GM10266 (cell line): Measurements from ENCODE around the gene TMEM35B.

ENCODE experiments used
- DNase-seq: peaks from one replicate; pipeline ENCODE4 v3.0.0; 2012; ENCODE audit errors: extremely low spot score
- TF ChIP-seq, protein P1 (sequence below): IDR thresholded peaks from 2 replicates; pipeline ENCODE4 v1.5.1; 2012; ENCODE audit warnings: mild to moderate bottlenecking, low read depth; ENCODE audit not compliant: control insufficient read depth, insufficient read depth; ENCODE audit errors: missing control alignments

The TMEM35B gene

GRCh38 chr1:34984435-34984792 lies 733 bp downstream of the TMEM35B start:
- TF ChIP-seq, protein P1, sequence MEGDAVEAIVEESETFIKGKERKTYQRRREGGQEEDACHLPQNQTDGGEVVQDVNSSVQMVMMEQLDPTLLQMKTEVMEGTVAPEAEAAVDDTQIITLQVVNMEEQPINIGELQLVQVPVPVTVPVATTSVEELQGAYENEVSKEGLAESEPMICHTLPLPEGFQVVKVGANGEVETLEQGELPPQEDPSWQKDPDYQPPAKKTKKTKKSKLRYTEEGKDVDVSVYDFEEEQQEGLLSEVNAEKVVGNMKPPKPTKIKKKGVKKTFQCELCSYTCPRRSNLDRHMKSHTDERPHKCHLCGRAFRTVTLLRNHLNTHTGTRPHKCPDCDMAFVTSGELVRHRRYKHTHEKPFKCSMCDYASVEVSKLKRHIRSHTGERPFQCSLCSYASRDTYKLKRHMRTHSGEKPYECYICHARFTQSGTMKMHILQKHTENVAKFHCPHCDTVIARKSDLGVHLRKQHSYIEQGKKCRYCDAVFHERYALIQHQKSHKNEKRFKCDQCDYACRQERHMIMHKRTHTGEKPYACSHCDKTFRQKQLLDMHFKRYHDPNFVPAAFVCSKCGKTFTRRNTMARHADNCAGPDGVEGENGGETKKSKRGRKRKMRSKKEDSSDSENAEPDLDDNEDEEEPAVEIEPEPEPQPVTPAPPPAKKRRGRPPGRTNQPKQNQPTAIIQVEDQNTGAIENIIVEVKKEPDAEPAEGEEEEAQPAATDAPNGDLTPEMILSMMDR, result no peak
- DNase-seq, result peak; percentile 58

DNA sequence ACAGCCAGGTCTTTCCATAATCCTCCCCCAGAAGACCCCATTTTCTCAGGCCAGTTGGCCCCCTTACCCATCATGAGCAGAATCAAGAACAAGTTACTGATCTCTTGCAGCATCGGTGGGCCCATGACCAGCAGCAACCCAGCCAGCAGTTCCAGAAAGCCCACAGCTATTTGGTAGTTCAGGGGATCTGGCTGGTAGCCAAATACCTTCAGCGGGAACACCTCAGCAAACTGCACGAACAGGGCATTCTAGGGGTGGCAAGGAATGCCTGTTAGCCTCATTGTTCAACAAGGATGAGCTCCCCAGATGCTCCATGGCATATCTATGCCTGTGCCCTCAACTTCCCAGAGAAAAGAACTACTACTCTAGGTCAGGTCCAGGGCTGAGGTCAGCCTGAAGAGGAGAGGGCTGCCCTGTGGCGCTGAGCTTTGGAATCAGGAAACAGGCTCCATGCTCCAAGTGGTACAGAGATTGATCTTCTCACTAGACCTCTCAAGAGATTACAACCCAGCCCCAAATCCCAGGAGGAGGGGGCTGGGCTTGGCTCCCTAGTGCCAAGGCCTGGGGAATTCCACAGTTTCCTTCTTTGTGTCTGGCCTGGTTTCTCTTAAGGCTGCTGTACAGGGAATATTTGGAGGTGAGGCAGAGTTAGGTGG lies 1.3 kb downstream of the TMEM35B start:
- TF ChIP-seq, protein P1, result no peak
- DNase-seq, result no peak

DNA sequence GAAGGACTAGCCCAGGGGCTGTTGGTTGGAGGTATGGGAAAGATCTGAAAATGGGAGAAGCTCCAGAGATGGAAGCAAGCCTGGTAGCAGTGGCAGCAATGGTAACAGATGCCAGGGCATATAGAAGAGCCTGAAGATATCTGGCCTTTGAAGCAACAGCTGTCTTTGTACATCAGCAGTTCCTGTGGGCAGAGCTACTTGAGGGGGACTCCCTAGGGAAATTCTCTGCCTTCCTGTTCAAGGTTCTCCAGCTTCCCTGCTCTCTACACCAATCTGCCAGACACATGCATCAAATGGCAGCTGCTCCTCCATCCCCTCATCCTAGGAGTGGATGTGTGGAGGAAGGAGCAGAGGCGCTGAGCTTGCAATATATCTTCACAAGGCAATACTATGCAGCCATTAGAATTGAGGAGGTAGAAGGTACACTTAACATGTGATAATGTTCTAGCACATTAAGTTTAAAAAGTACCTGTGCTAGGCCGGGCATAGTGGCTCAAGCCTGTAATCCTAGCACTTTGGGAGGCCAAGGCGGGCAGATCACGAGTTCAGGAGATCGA lies 2.2 kb downstream of the TMEM35B start:
- TF ChIP-seq, protein P1, result no peak
- peak; percentile 58 for DNase-seq

DNA sequence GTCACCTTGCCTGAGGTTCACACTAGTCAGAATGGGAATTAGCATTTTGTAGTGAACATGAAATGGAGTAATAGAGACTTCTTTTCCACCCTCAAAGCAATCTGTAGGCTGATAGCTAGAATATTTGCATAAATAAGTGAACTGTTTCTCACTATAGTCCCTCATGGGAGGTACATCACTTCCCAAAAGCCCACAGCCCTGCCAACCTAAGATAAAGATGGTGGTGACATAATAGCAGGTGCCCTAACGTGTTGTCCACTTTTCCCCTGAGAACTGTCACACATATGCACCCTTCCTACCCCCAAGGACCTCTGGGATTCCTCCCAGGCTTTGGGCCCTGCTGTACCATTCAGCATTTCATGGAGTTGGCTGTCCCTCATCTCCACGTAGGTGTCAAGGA lies 4.4 kb downstream of the TMEM35B start:
- DNase-seq, result no peak
- TF ChIP-seq, protein P1, result no peak

GRCh38 chr1:34978921-34979320 lies 6.2 kb downstream of the TMEM35B start:
- TF ChIP-seq, protein P1, result no peak
- no peak for DNase-seq

- TF ChIP-seq, protein P1, result no peak
- no peak for DNase-seq
These were observed 7.3 kb downstream of the TMEM35B start for GRCh38 chr1:34977858-34978257.

GRCh38 chr1:34977210-34977471 lies 8.0 kb downstream of the TMEM35B start:
- TF ChIP-seq, protein P1, result no peak

More at GRCh38 chr1:34977210-34977471, 8.0 kb downstream of the TMEM35B start:
- DNase-seq, result no peak
